SK-N-SH (cell line): ENCODE data around the gene AHDC1. TPM values are rescaled to one million over a fixed set of nuclear protein-coding genes. Genes with fewer than 3 reads are reported as not detected.

Experiments
- CTCF ChIA-PET: fragments of 300-600, 350-600 bp; formaldehyde crosslinking; extraction: SDS; loops from one replicate; lab custom pipeline; 2021; lab: Yijun Ruan, JAX
- POLR2A ChIA-PET: fragments of 350-600 bp; sonication (Branson Sonifier 250); formaldehyde crosslinking; extraction: SDS; loops from one replicate; lab custom pipeline; 2020; ENCODE audit warnings: antibody characterized with exemption, inconsistent platforms; lab: Yijun Ruan, JAX
- DNase-seq: peaks from one replicate; pipeline ENCODE4 v3.0.0; 2012
- H2AFZ ChIP-seq: fragments of 200-600 bp; sonication (generic); 2 replicates; pipeline ENCODE4 v1.8.1; 2016; ENCODE audit warnings: antibody characterized with exemption, mild to moderate bottlenecking, low read depth
- H3F3A ChIP-seq: fragments of 200-600 bp; sonication (generic); replicated peaks from 2 replicates; pipeline ENCODE3; 2016; ENCODE audit warnings: antibody characterized with exemption, mild to moderate bottlenecking; ENCODE audit not compliant: insufficient read depth
- H3K27ac ChIP-seq, 2 experiments: fragments of 200-500 bp in 1 of 2; fragments of 200-600 bp in 1 of 2; sonication (Bioruptor generic) in 1 of 2; sonication (generic), shearing (Covaris generic) in 1 of 2; 2 replicates each; pipeline versions ENCODE4 v1.5.1 to v1.6.1; 2014 to 2016; ENCODE audit warnings: low read depth in 2 of 2, inconsistent platforms in 1 of 2, low read length in 1 of 2, mild to moderate bottlenecking in 1 of 2, mixed read lengths in 1 of 2
- H3K27me3 ChIP-seq: fragments of 200-600 bp; sonication (generic), shearing (Covaris generic); 2 replicates; pipeline ENCODE4 v1.6.1; 2016; ENCODE audit warnings: mixed run types; ENCODE audit not compliant: insufficient read depth
- H3K36me3 ChIP-seq, 2 experiments: fragments of 200-500 bp in 1 of 2; fragments of 200-600 bp in 1 of 2; sonication (Bioruptor generic) in 1 of 2; sonication (generic) in 1 of 2; replicated peaks in 1 of 2; 2 replicates each; pipeline versions ENCODE3 to v1.5.1; 2014 to 2016; ENCODE audit warnings: low read length in 1 of 2, mild to moderate bottlenecking in 1 of 2; ENCODE audit not compliant: insufficient read depth in 2 of 2, control insufficient read depth in 1 of 2
- H3K4me1 ChIP-seq, 2 experiments: fragments of 200-500 bp in 1 of 2; fragments of 200-600 bp in 1 of 2; sonication (Bioruptor generic) in 1 of 2; sonication (generic), shearing (Covaris generic) in 1 of 2; 2 replicates each; pipeline versions ENCODE4 v1.5.1 to v1.6.1; 2014 to 2016; ENCODE audit warnings: low read depth in 1 of 2, low read length in 1 of 2, mixed run types in 1 of 2; ENCODE audit not compliant: insufficient read depth in 2 of 2, control insufficient read depth in 1 of 2
- H3K4me2 ChIP-seq: fragments of 200-600 bp; sonication (generic), shearing (Covaris generic); 2 replicates; pipeline ENCODE4 v1.6.1; 2017; ENCODE audit warnings: mixed run types
- H3K4me3 ChIP-seq, 2 experiments: fragments of 200-500 bp in 1 of 2; fragments of 200-600 bp in 1 of 2; sonication (Bioruptor generic) in 1 of 2; sonication (generic), shearing (Covaris generic) in 1 of 2; 2 replicates each; pipeline versions ENCODE4 v1.5.1 to v1.8.1; 2014 to 2016; ENCODE audit warnings: low read depth in 2 of 2, inconsistent platforms in 1 of 2, low read length in 1 of 2, mild to moderate bottlenecking in 1 of 2, mixed read lengths in 1 of 2, moderate library complexity in 1 of 2
- H3K79me2 ChIP-seq: fragments of 200-600 bp; sonication (generic); 2 replicates; pipeline ENCODE4 v1.8.1; 2017; ENCODE audit warnings: mild to moderate bottlenecking; ENCODE audit not compliant: insufficient read depth
- H3K9ac ChIP-seq: fragments of 200-600 bp; sonication (generic); 2 replicates; pipeline ENCODE4 v1.6.1; 2017; ENCODE audit warnings: mixed run types
- H3K9me2 ChIP-seq: fragments of 200-600 bp; sonication (generic); 2 replicates; pipeline ENCODE4 v1.6.1; 2017; ENCODE audit warnings: mixed run types
- H3K9me3 ChIP-seq: fragments of 200-600 bp; sonication (generic); 2 replicates; pipeline ENCODE4 v1.6.1; 2017; ENCODE audit warnings: mixed run types, mild to moderate bottlenecking, moderate library complexity
- H4K20me1 ChIP-seq: fragments of 200-600 bp; sonication (generic); 2 replicates; pipeline ENCODE4 v1.6.1; 2017; ENCODE audit warnings: mild to moderate bottlenecking, mixed run types; ENCODE audit not compliant: insufficient read depth
- EP300 ChIP-seq, 2 experiments: IDR thresholded peaks; 2 replicates each; pipeline versions ENCODE4 v1.4.0 to v1.6.1; 2012; ENCODE audit warnings: borderline replicate concordance in 1 of 2, low read depth in 1 of 2, low read length in 1 of 2
- FOSL2 ChIP-seq: IDR thresholded peaks from 2 replicates; pipeline ENCODE4 v1.4.0; 2012; ENCODE audit warnings: low read depth, mild to moderate bottlenecking, moderate library complexity, borderline replicate concordance
- FOXM1 ChIP-seq: IDR thresholded peaks from 2 replicates; pipeline ENCODE4 v1.4.0; 2012; ENCODE audit warnings: low read depth, mild to moderate bottlenecking
- GATA2 ChIP-seq: sonication (generic); formaldehyde crosslinking; IDR thresholded peaks from 2 replicates; pipeline ENCODE4 v1.5.0; 2020; ENCODE audit warnings: mild to moderate bottlenecking, missing genetic modification reagents
- JUND ChIP-seq: IDR thresholded peaks from 2 replicates; pipeline ENCODE4 v1.4.0; 2012
- MEF2A ChIP-seq: IDR thresholded peaks from 2 replicates; pipeline ENCODE4 v1.4.0; 2012; ENCODE audit warnings: low read depth, borderline replicate concordance
- MXI1 ChIP-seq: IDR thresholded peaks from 2 replicates; pipeline ENCODE4 v1.6.1; 2012; ENCODE audit warnings: mild to moderate bottlenecking, low read depth, low read length, improper control_type of control experiment
- NFIC ChIP-seq: IDR thresholded peaks from 2 replicates; pipeline ENCODE4 v1.4.0; 2012; ENCODE audit warnings: borderline replicate concordance
- POLR2AphosphoS5 ChIP-seq: IDR thresholded peaks from 2 replicates; pipeline ENCODE4 v1.6.1; 2012; ENCODE audit warnings: low read depth, low read length
- RAD21 ChIP-seq: IDR thresholded peaks from 2 replicates; pipeline ENCODE4 v1.6.1; 2012; ENCODE audit warnings: mild to moderate bottlenecking, low read length
- RFX5 ChIP-seq: IDR thresholded peaks from 2 replicates; pipeline ENCODE4 v1.6.1; 2012; ENCODE audit warnings: mild to moderate bottlenecking, improper control_type of control experiment, low read length
- RXRA ChIP-seq: IDR thresholded peaks from 2 replicates; pipeline ENCODE4 v1.4.0; 2012; ENCODE audit warnings: low read depth, mild to moderate bottlenecking, borderline replicate concordance
- SIN3A ChIP-seq: IDR thresholded peaks from 2 replicates; pipeline ENCODE4 v1.6.1; 2012; ENCODE audit warnings: low read depth, mild to moderate bottlenecking, low read length, moderate library complexity, borderline replicate concordance
- SMC3 ChIP-seq: IDR thresholded peaks from 2 replicates; pipeline ENCODE4 v1.6.1; 2012; ENCODE audit warnings: low read depth, low read length, improper control_type of control experiment
- WGBS: methylation state at CpG from one replicate; pipeline ENCODE4 v1.1.6; 2017; ENCODE audit warnings: low lambda C conversion rate; 5-methylcytosine and 5-hydroxymethylcytosine counted together
- polyA plus RNA-seq, 3 experiments: library from polyadenylated mRNA; depleted of rRNA; stranded (reverse); fragments of >200 nt; gene quantifications; 2 replicates each; pipeline ENCODE4 v1.2.3, GENCODE V29; 2012
- TF ChIP-seq, protein P1 (sequence below): IDR thresholded peaks from 2 replicates; pipeline ENCODE4 v1.4.0; 2012; ENCODE audit warnings: low read depth, borderline replicate concordance
- TF ChIP-seq, protein P2 (sequence below): IDR thresholded peaks from 2 replicates; pipeline ENCODE4 v1.4.0; 2012; ENCODE audit warnings: low read depth
- TF ChIP-seq, protein P3 (sequence below): fragments of 200-600 bp; sonication (generic); IDR thresholded peaks from 2 replicates; pipeline ENCODE4 v1.6.1; 2017; ENCODE audit warnings: antibody characterized with exemption, mild to moderate bottlenecking, moderate library complexity
- TF ChIP-seq, protein P4 (sequence below): IDR thresholded peaks from 2 replicates; pipeline ENCODE4 v1.4.0; 2012; ENCODE audit warnings: low read depth, borderline replicate concordance

The AHDC1 gene
- polyA plus RNA-seq, 1 of the 3 experiments (the other 2 are of a cell fraction), result 8.5 TPM

DNA sequence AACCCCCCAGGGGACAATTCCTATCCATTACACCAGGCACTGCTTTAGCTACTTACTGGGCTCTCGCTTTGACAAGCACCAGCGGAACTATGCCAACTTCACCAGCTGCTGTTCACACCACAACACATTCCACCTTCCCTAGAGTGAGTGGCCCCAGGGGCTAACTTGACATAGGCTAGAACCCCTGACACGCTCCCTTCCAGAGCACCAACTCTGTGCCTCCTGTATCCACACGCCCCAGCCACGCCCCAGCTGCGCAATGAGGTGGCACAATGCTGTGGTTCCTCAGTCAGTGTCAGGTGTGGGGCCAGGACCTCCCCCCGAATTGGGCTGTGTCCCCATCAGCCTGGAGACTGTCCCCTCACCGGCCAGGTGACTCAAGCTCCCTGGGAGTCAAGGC is 42.7 kb upstream of the AHDC1 start:
- DNase-seq, result no peak
- H3K4me3 ChIP-seq, result no peak overlapping the region
- H3K9ac ChIP-seq, result no peak overlapping the region
- no peak overlapping the region for H2AFZ ChIP-seq
- H3F3A ChIP-seq, result no peaks in the 10 kb centered on the region
- peaks cover 4 to 7% of the 10 kb centered on the region in 2 experiments; a peak in 2 of 4 replicates for H3K4me1 ChIP-seq
- H3K27me3 ChIP-seq, result no peaks in the 10 kb centered on the region
- WGBS, result 81% methylated on average over 7 of the region's 8 CpGs
- TF ChIP-seq NFIC (no peak), SMC3 (no peak), RXRA (no peak), RFX5 (no peak), FOXM1 (no peak), POLR2AphosphoS5 (no peak), RAD21 (no peak), JUND (no peak), FOSL2 (no peak), GATA2 (no peak), SIN3A (no peak), EP300 (IDR thresholded peaks at IDR 0.05; ENCODE audit: borderline replicate concordance in 1 of 2, low read depth in 1 of 2, low read length in 1 of 2) (no peak), MEF2A (no peak), MXI1 (no peak)
- TF ChIP-seq, protein P1, sequence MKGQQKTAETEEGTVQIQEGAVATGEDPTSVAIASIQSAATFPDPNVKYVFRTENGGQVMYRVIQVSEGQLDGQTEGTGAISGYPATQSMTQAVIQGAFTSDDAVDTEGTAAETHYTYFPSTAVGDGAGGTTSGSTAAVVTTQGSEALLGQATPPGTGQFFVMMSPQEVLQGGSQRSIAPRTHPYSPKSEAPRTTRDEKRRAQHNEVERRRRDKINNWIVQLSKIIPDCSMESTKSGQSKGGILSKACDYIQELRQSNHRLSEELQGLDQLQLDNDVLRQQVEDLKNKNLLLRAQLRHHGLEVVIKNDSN, result no peak
- TF ChIP-seq, protein P2, sequence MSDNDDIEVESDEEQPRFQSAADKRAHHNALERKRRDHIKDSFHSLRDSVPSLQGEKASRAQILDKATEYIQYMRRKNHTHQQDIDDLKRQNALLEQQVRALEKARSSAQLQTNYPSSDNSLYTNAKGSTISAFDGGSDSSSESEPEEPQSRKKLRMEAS, result no peak
- TF ChIP-seq, protein P3, sequence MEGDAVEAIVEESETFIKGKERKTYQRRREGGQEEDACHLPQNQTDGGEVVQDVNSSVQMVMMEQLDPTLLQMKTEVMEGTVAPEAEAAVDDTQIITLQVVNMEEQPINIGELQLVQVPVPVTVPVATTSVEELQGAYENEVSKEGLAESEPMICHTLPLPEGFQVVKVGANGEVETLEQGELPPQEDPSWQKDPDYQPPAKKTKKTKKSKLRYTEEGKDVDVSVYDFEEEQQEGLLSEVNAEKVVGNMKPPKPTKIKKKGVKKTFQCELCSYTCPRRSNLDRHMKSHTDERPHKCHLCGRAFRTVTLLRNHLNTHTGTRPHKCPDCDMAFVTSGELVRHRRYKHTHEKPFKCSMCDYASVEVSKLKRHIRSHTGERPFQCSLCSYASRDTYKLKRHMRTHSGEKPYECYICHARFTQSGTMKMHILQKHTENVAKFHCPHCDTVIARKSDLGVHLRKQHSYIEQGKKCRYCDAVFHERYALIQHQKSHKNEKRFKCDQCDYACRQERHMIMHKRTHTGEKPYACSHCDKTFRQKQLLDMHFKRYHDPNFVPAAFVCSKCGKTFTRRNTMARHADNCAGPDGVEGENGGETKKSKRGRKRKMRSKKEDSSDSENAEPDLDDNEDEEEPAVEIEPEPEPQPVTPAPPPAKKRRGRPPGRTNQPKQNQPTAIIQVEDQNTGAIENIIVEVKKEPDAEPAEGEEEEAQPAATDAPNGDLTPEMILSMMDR, result no peak
- TF ChIP-seq, protein P4, sequence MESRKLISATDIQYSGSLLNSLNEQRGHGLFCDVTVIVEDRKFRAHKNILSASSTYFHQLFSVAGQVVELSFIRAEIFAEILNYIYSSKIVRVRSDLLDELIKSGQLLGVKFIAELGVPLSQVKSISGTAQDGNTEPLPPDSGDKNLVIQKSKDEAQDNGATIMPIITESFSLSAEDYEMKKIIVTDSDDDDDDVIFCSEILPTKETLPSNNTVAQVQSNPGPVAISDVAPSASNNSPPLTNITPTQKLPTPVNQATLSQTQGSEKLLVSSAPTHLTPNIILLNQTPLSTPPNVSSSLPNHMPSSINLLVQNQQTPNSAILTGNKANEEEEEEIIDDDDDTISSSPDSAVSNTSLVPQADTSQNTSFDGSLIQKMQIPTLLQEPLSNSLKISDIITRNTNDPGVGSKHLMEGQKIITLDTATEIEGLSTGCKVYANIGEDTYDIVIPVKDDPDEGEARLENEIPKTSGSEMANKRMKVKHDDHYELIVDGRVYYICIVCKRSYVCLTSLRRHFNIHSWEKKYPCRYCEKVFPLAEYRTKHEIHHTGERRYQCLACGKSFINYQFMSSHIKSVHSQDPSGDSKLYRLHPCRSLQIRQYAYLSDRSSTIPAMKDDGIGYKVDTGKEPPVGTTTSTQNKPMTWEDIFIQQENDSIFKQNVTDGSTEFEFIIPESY, result no peak
- ChIA-PET CTCF (interaction anchor here (0.8 to 1.7 kb wide), 4 partner anchors 23 to 290 kb away, joined by 3 to 9 read pairs (median 5); no protein-coding TSS in a partner anchor), POLR2A (no interaction called here)
- H3K4me2 ChIP-seq, result no peak overlapping the region
- no peaks in the 10 kb centered on the region for H4K20me1 ChIP-seq
- H3K36me3 ChIP-seq, result no peaks in the 10 kb centered on the region
- no peak overlapping the region for H3K27ac ChIP-seq
- H3K79me2 ChIP-seq, result no peaks in the 10 kb centered on the region
- H3K9me3 ChIP-seq, result no peaks in the 10 kb centered on the region
- no peaks in the 10 kb centered on the region for H3K9me2 ChIP-seq
